H1 (cell line): Measurements from ENCODE around the gene POLR2A. TPM values are rescaled to one million over a fixed set of nuclear protein-coding genes. Genes with fewer than 3 reads are reported as not detected.

ENCODE experiments used
- CTCF ChIA-PET: fragments of 300-600 bp; sonication (Branson Sonifier 250); formaldehyde crosslinking; loops from one replicate; lab custom pipeline; 2021; ENCODE audit not compliant: partially characterized antibody; lab: Charles Lee
- POLR2A ChIA-PET: fragments of 300-600 bp; sonication (Branson Sonifier 250); formaldehyde crosslinking; loops from one replicate; lab custom pipeline; 2021; ENCODE audit warnings: inconsistent platforms; ENCODE audit not compliant: partially characterized antibody; lab: Charles Lee
- DNase-seq, 2 experiments: peaks; one replicate each; pipeline versions ENCODE4 v3.0.0 to v3.0.0-alpha.2; 2010 to 2022; ENCODE audit warnings: low spot score in 2 of 2, low read depth in 1 of 2, mixed read lengths in 1 of 2
- FAIRE-seq: peaks from 2 replicates; lab custom pipeline; 2011; peaks lifted over from hg19 to GRCh38; lab: Jason Lieb, UNC
- H2AFZ ChIP-seq: 2 replicates; pipeline ENCODE4 v1.8.1; 2012; ENCODE audit warnings: low read length, inconsistent platforms
- H2AK5ac ChIP-seq: 2 replicates; pipeline ENCODE4 v1.6.1; 2013; ENCODE audit warnings: low read depth, low read length
- H2BK120ac ChIP-seq: replicated peaks from 2 replicates; pipeline ENCODE3; 2013; ENCODE audit warnings: low read depth, low read length, inconsistent platforms
- H2BK12ac ChIP-seq: 2 replicates; pipeline ENCODE4 v1.6.1; 2013; ENCODE audit warnings: low read depth, low read length
- H2BK15ac ChIP-seq: 2 replicates; pipeline ENCODE4 v1.6.1; 2013; ENCODE audit warnings: low read length
- H2BK20ac ChIP-seq: 2 replicates; pipeline ENCODE4 v1.6.1; 2013; ENCODE audit warnings: low read length
- H2BK5ac ChIP-seq: 2 replicates; pipeline ENCODE4 v1.6.1; 2013; ENCODE audit warnings: low read depth, low read length
- H3K14ac ChIP-seq: 2 replicates; pipeline ENCODE4 v1.6.1; 2013; ENCODE audit warnings: inconsistent platforms; ENCODE audit not compliant: insufficient read length
- H3K18ac ChIP-seq: 2 replicates; pipeline ENCODE4 v1.6.1; 2013; ENCODE audit warnings: low read length; ENCODE audit errors: extremely low read depth
- H3K23ac ChIP-seq: 2 replicates; pipeline ENCODE4 v1.6.1; 2013; ENCODE audit warnings: inconsistent platforms; ENCODE audit not compliant: insufficient read length
- H3K23me2 ChIP-seq: 2 replicates; pipeline ENCODE4 v1.6.1; 2013; ENCODE audit warnings: low read depth, low read length
- H3K27ac ChIP-seq: 2 replicates; pipeline ENCODE4 v1.6.1; 2011; ENCODE audit warnings: low read depth, low read length, inconsistent platforms
- H3K27me3 ChIP-seq, 4 experiments: replicated peaks in 1 of 4; 1 replicate in 1 of 4; 2 replicates in 3 of 4; pipeline versions ENCODE4 v1.6.1 to v1.8.1; 2011 to 2013; ENCODE audit warnings: low read length in 3 of 4, mild to moderate bottlenecking in 3 of 4, inconsistent platforms in 2 of 4, mixed read lengths in 2 of 4, moderate library complexity in 1 of 4; ENCODE audit not compliant: control insufficient read depth in 3 of 4, insufficient read depth in 3 of 4; ENCODE audit errors: extremely low read depth in 1 of 4
- H3K36me3 ChIP-seq, 4 experiments: 2 replicates each; pipeline versions ENCODE4 v1.6.1 to v1.8.1; 2011 to 2013; ENCODE audit warnings: mild to moderate bottlenecking in 4 of 4, low read length in 3 of 4, moderate library complexity in 2 of 4, control low read depth in 1 of 4, inconsistent platforms in 1 of 4; ENCODE audit not compliant: insufficient read depth in 4 of 4, control insufficient read depth in 2 of 4
- H3K4ac ChIP-seq: replicated peaks from 2 replicates; pipeline ENCODE3; 2013; ENCODE audit warnings: low read length, low read depth, mixed read lengths, inconsistent platforms; ENCODE audit not compliant: insufficient read length
- H3K4me1 ChIP-seq, 4 experiments: replicated peaks in 1 of 4; 1 replicate in 1 of 4; 2 replicates in 3 of 4; pipeline versions ENCODE4 v1.6.1 to v1.8.1; 2011 to 2013; ENCODE audit warnings: low read length in 3 of 4, inconsistent platforms in 2 of 4, mixed read lengths in 1 of 4; ENCODE audit not compliant: insufficient read depth in 4 of 4, control insufficient read depth in 3 of 4
- H3K4me2 ChIP-seq, 2 experiments: 2 replicates each; pipeline versions ENCODE4 v1.6.1 to v1.8.1; 2011 to 2013; ENCODE audit warnings: low read depth in 2 of 2, low read length in 2 of 2, control low read depth in 1 of 2, inconsistent platforms in 1 of 2, mild to moderate bottlenecking in 1 of 2; ENCODE audit not compliant: insufficient read depth in 1 of 2
- H3K4me3 ChIP-seq, 4 experiments: fragments of 200-600, 300-600 bp in 1 of 4; sonication (generic), shearing (Covaris generic), sonication (Bioruptor Twin) in 1 of 4; 2 replicates each; pipeline versions ENCODE4 v1.5.1 to v1.8.1; 2011 to 2016; ENCODE audit warnings: low read length in 4 of 4, low read depth in 3 of 4, control low read depth in 2 of 4, inconsistent platforms in 2 of 4, mild to moderate bottlenecking in 2 of 4, mixed read lengths in 1 of 4, moderate library complexity in 1 of 4; ENCODE audit not compliant: insufficient read depth in 2 of 4; ENCODE audit errors: extremely low read depth in 1 of 4
- H3K56ac ChIP-seq: replicated peaks from 2 replicates; pipeline ENCODE3; 2013; ENCODE audit warnings: low read depth, mild to moderate bottlenecking, mixed read lengths, low read length, inconsistent platforms; ENCODE audit not compliant: insufficient read length
- H3K79me1 ChIP-seq: 2 replicates; pipeline ENCODE4 v1.6.1; 2013; ENCODE audit warnings: low read depth, low read length, control low read depth
- H3K79me2 ChIP-seq, 2 experiments: 2 replicates each; pipeline versions ENCODE4 v1.6.1 to v1.8.1; 2012 to 2013; ENCODE audit warnings: low read length in 2 of 2, mild to moderate bottlenecking in 2 of 2, inconsistent platforms in 1 of 2; ENCODE audit not compliant: insufficient read depth in 2 of 2, control insufficient read depth in 1 of 2
- H3K9ac ChIP-seq, 4 experiments: replicated peaks in 1 of 4; 1 replicate in 1 of 4; 2 replicates in 3 of 4; pipeline versions ENCODE4 v1.6.1 to v1.8.1; 2011 to 2013; ENCODE audit warnings: low read depth in 3 of 4, low read length in 3 of 4, control low read depth in 2 of 4, mild to moderate bottlenecking in 2 of 4, moderate library complexity in 2 of 4, inconsistent platforms in 1 of 4; ENCODE audit errors: extremely low read depth in 1 of 4
- H3K9me3 ChIP-seq, 2 experiments: 2 replicates each; pipeline versions ENCODE4 v1.6.1 to v1.8.1; 2012 to 2013; ENCODE audit warnings: mild to moderate bottlenecking in 2 of 2, moderate library complexity in 2 of 2, control low read depth in 1 of 2, inconsistent platforms in 1 of 2, low read depth in 1 of 2, low read length in 1 of 2, mixed read lengths in 1 of 2; ENCODE audit not compliant: insufficient read depth in 2 of 2
- H4K20me1 ChIP-seq, 2 experiments: replicated peaks in 1 of 2; 2 replicates each; pipeline versions ENCODE3 to v1.8.1; 2011 to 2013; ENCODE audit warnings: inconsistent platforms in 2 of 2, low read length in 2 of 2, mild to moderate bottlenecking in 1 of 2; ENCODE audit not compliant: insufficient read depth in 2 of 2, control insufficient read depth in 1 of 2
- H4K5ac ChIP-seq: 2 replicates; pipeline ENCODE4 v1.6.1; 2013; ENCODE audit warnings: low read length, low read depth, mixed read lengths, inconsistent platforms; ENCODE audit not compliant: insufficient read length
- H4K8ac ChIP-seq: 2 replicates; pipeline ENCODE4 v1.8.0; 2013; ENCODE audit warnings: mild to moderate bottlenecking, moderate library complexity, low read length, inconsistent platforms; ENCODE audit not compliant: insufficient read depth; ENCODE audit errors: extremely low read depth
- H4K91ac ChIP-seq: replicated peaks from 2 replicates; pipeline ENCODE3; 2013; ENCODE audit warnings: low read length, mixed read lengths, inconsistent platforms; ENCODE audit not compliant: insufficient read length
- MAX ChIP-seq: IDR thresholded peaks from 2 replicates; pipeline ENCODE4 v1.6.1; 2012; ENCODE audit warnings: inconsistent platforms
- RXRA ChIP-seq: IDR thresholded peaks from 2 replicates; pipeline ENCODE4 v1.6.1; 2011; ENCODE audit warnings: low read depth, mild to moderate bottlenecking, low read length, moderate library complexity; ENCODE audit not compliant: insufficient read depth
- WGBS, 2 experiments: shearing (Covaris generic) in 1 of 2; methylation state at CpG; one replicate each; pipeline versions ENCODE4 v1.1.6 to v1.1.7; 2013 to 2015; ENCODE audit warnings: low lambda C conversion rate in 2 of 2, mixed read lengths in 2 of 2, inconsistent platforms in 1 of 2, low coverage in 1 of 2, missing lambda C conversion rate in 1 of 2; ENCODE audit not compliant: insufficient replicate concordance in 2 of 2, insufficient coverage in 1 of 2, insufficient read length in 1 of 2; ENCODE audit errors: extremely low coverage in 1 of 2, missing lambda C conversion rate in 1 of 2; 5-methylcytosine and 5-hydroxymethylcytosine counted together
- polyA plus RNA-seq, 7 experiments: library from polyadenylated mRNA; depleted of rRNA in 3 of 7; stranded (reverse) in 5 of 7; unstranded in 2 of 7; fragments of >200 nt in 5 of 7; fragments of 200-250 nt in 2 of 7; gene quantifications; 1 replicate in 5 of 7; 2 replicates in 1 of 7; 4 replicates in 1 of 7; pipeline versions ENCODE4 v1.2.1 to v1.2.3, GENCODE V29; 2011 to 2013; ENCODE audit warnings: missing spikeins in 2 of 7, mixed read lengths in 2 of 7
- total RNA-seq: library from RNA; stranded (reverse); fragmentation: NEBNext Ultra II Directional; extraction: Animal tissue kit (Norgen Biotek cat#: 25700); gene quantifications from 2 replicates; pipeline ENCODE4 v1.2.1, GENCODE V29; 2021

Gene POLR2A
- total and polyA plus RNA-seq, 2 of the 8 experiments (the other 6 are each of a cell fraction or from before 2014, with no cell fraction given): 26.8 to 150 TPM

- H3K9ac ChIP-seq: no peak overlapping the region
- H2BK120ac ChIP-seq: no peak overlapping the region
- no peak for DNase-seq
- peak overlapping the region; percentile 50 to 83 (median 67) for H3K4me3 ChIP-seq
- H3K27me3 ChIP-seq: peaks cover 2 to 19% (median 13%) of the 10 kb centered on the region in 4 experiments; a peak in 6 of 7 replicates
- H4K20me1 ChIP-seq: no peaks in the 10 kb centered on the region
- H3K27ac ChIP-seq: no peak overlapping the region
- peak overlapping the region; percentile 91 for H3K4me2 ChIP-seq
- CTCF ChIA-PET: interaction anchor here (0.7 to 5.1 kb wide), 11 partner anchors 8 to 85 kb away, joined by 3 to 56 read pairs (median 6); partner anchors contain the start of genes KCTD11, TMEM256 and TMEM95
- no peak for FAIRE-seq
- H3K56ac ChIP-seq: no peak overlapping the region
- peaks cover 31% of the 10 kb centered on the region for H3K23me2 ChIP-seq
- H3K23ac ChIP-seq: no peak overlapping the region
- H2BK5ac ChIP-seq: no peak overlapping the region
- POLR2A ChIA-PET: interaction anchor here (0.5 to 15.5 kb wide), 19 partner anchors 9 to 248 kb away, joined by 3 to 339 read pairs (median 4); partner anchors contain the start of genes DVL2, NLGN2, POLR2A and SLC35G6
- no peak for TF ChIP-seq MAX
- no peak for TF ChIP-seq RXRA
- no peaks in the 10 kb centered on the region for H3K36me3 ChIP-seq
- H3K79me1 ChIP-seq: no peaks in the 10 kb centered on the region
- no peak overlapping the region for H4K5ac ChIP-seq
- H3K9me3 ChIP-seq: no peaks in the 10 kb centered on the region
- H4K8ac ChIP-seq: no peak overlapping the region
- no peaks in the 10 kb centered on the region for H3K79me2 ChIP-seq
- WGBS, 2 experiments: 20% methylated on average over 11 of the region's 11 CpGs; no CpG with 5 or more reads in 1 of the 2 experiments
- H3K18ac ChIP-seq: peak overlapping the region; percentile 78
- no peak overlapping the region for H3K14ac ChIP-seq
- no peak overlapping the region for H2BK20ac ChIP-seq
- no peak overlapping the region for H2BK15ac ChIP-seq
- H3K4me1 ChIP-seq: peaks cover 0 to 29% (median 15%) of the 10 kb centered on the region in 4 experiments; a peak in 6 of 7 replicates
- 0 out of 2 replicates have a peak overlapping the region, but pooled peaks have one; percentile 27 for H2BK12ac ChIP-seq
- H2AFZ ChIP-seq: no peak overlapping the region
- H4K91ac ChIP-seq: no peak overlapping the region
- no peak overlapping the region for H2AK5ac ChIP-seq
- H3K4ac ChIP-seq: no peak overlapping the region
Measured at GRCh38 chr17:7438656-7439460, 45.3 kb upstream of the POLR2A start.
